Esophagus squamous epithelium (tissue), 4 donors: ENCODE results near the gene CUBN.

Experiments used
- POLR2A ChIP-seq, 4 donors: fragments of 450-650 bp; IDR thresholded peaks; one replicate each; pipeline ENCODE4 v1.6.1; 2017; ENCODE audit warnings: antibody characterized with exemption in 4 of 4, mild to moderate bottlenecking in 4 of 4, moderate library complexity in 3 of 4
- TF ChIP-seq, protein P1 (sequence below), 6 experiments: fragments of 450-650 bp in 4 of 6; fragments of 200-600 bp in 2 of 6; sonication (generic) in 2 of 6; IDR thresholded peaks; one replicate each; pipeline ENCODE4 v1.5.1; 2016 to 2019; ENCODE audit warnings: antibody characterized with exemption in 6 of 6, mild to moderate bottlenecking in 4 of 6, moderate library complexity in 4 of 6

DNA sequence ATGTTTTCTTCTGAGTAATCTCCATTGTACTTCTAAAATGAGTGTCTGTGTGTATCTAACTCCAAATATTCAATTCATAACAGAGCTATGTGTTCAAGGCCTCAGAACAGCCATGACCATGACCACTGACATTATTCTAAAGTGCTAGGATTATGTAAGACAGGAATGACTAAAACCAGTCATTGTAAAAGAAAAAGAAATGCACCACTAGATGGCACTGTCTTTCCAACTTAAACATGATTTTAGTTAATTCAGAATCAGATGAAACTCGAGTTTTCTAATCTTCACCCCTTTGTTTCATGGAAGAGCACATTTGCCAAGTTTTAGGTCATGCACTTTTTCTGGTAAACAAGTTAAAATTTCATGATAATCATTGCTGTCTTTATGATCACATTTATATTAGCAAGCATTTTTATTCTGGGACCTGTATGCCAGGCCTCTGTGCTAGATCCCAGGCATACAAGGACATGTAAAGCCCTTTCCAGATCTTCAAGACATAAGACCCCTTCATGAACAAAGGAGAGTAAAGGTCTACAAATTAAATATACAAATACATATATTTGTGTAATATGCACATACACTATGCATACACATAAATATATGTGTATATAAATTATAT, 286.2 kb downstream of the CUBN start:
- TF ChIP-seq, protein P1, sequence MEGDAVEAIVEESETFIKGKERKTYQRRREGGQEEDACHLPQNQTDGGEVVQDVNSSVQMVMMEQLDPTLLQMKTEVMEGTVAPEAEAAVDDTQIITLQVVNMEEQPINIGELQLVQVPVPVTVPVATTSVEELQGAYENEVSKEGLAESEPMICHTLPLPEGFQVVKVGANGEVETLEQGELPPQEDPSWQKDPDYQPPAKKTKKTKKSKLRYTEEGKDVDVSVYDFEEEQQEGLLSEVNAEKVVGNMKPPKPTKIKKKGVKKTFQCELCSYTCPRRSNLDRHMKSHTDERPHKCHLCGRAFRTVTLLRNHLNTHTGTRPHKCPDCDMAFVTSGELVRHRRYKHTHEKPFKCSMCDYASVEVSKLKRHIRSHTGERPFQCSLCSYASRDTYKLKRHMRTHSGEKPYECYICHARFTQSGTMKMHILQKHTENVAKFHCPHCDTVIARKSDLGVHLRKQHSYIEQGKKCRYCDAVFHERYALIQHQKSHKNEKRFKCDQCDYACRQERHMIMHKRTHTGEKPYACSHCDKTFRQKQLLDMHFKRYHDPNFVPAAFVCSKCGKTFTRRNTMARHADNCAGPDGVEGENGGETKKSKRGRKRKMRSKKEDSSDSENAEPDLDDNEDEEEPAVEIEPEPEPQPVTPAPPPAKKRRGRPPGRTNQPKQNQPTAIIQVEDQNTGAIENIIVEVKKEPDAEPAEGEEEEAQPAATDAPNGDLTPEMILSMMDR (IDR thresholded peaks at IDR 0.05) = peak; percentile 37 to 71 (median 57)
- TF ChIP-seq POLR2A (IDR thresholded peaks at IDR 0.05) = no peak
